ENCODE measurements around the gene PTPN1.
"Not testable (repeated sequence)": the region's sequence is repeated elsewhere in the genome, so short reads cannot be mapped to it uniquely, and the experiment has no call there.

PTPN1 gene

GRCh38 chr20:50560867-50561266, 50.7 kb downstream of the PTPN1 start:
- no peak for DNase-seq

GRCh38 chr20:50561379-50562078, 51.3 kb downstream of the PTPN1 start:
- DNase-seq = no peak

- DNase-seq = no peak
Measured at GRCh38 chr20:50562262-50562701, 52.1 kb downstream of the PTPN1 start.

DNA sequence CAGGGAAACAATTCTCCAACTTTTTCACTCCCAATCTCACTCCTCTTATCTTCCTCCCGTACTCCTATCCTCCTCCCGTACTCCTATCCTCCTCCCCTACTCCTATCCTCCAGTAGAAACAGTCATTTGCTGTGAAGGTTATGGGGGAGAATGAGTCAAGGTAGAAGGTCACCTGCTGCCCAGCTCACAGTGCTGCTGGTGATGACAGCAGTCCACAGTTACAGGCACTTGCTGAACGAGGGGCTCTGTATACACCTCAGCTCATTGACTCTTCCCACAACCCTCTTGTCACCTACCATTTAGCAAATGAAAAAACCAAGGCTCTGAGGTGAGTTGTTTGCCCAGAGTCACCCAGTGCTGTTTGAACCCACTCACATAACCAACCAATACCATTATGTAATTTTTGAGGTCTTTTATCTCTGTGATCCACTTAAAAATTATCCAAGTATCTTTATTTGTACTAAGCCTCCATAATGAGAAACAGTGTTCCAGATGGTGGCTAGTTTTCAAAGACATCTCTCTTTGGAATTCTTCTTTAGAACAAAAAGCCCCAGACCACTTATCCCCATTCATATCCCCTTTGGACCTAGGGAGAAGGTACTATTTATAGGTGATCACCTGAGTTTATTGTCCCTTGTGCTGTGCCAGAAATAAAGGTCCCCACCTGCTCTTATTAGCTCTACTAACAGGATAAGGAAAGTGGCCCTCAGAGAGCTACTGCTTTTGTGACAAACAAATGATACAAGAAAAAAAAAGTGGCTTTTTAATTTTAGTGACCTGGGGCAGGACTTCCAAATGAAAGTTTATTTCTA, 53.2 kb downstream of the PTPN1 start:
- no peak for DNase-seq

GRCh38 chr20:50565383-50565782, 55.2 kb downstream of the PTPN1 start:
- DNase-seq = no peak

- DNase-seq = no peak
Measured at GRCh38 chr20:50565871-50566270, 55.7 kb downstream of the PTPN1 start.

DNA sequence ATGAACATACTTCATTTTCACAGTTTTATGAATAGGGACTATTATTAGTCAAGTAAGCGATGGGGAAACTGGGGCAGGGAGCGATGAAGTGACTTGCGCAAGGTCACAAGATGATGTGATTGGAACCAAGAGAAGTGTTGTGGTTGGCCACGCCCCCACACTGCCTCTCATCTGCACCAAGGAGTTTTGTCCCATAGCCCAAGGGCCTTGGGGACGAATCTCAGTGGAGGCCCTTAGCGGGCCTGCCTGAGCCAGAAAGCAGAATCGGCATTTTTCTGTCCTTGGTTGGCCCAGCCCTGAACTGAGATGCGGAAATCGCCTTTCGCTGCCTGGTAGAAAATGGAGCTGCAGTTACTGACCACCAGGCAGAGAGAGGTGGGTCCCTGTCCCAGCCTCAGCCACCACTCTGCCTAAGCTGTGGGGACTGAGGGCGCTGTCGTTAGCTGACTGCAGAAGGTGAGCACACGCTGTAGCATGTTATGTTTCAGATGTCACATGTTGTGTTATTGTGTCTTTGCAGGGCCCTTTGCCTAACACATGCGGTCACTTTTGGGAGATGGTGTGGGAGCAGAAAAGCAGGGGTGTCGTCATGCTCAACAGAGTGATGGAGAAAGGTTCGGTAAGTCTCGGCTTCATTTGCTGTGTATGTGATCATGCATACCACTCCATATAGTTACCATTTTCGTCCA, 57.8 kb downstream of the PTPN1 start:
- DNase-seq = no peak

DNA sequence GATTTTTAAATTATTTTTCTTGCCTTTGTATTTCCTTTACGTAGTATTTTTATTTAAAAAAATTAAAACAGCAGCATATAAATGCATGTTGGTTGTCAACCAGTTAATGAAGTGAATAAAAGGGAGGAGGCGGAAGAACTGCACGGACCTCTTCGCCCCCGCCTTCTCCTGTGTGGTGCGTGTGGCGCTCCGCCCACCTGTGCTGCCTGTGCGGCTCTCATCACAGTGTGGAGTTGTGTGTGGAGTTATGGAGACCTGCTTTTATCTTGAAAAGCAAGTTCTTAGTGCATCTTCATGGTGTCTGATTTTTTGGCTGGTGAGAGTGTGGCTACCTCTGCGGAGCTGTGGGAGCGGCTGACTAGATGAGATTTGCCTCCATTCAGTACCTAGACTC, 58.4 kb downstream of the PTPN1 start:
- no peak for DNase-seq

DNA sequence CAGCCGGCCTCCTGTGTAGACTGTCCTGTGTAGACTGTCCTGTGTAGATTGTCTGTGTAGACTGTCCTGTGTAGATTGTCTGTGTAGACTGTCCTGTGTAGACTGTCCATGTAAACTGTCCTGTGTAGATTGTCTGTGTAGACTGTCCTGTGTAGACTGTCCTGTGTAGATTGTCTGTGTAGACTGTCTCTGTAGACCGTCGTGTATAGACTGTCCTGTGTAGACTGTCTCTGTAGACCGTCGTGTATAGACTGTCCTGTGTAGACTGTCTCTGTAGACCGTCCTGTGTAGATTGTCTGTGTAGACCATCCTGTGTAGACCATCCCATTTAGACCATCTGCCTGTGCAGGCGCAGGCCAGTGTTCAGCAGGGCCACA, 59.3 kb downstream of the PTPN1 start:
- DNase-seq = not testable (repeated sequence)

DNA sequence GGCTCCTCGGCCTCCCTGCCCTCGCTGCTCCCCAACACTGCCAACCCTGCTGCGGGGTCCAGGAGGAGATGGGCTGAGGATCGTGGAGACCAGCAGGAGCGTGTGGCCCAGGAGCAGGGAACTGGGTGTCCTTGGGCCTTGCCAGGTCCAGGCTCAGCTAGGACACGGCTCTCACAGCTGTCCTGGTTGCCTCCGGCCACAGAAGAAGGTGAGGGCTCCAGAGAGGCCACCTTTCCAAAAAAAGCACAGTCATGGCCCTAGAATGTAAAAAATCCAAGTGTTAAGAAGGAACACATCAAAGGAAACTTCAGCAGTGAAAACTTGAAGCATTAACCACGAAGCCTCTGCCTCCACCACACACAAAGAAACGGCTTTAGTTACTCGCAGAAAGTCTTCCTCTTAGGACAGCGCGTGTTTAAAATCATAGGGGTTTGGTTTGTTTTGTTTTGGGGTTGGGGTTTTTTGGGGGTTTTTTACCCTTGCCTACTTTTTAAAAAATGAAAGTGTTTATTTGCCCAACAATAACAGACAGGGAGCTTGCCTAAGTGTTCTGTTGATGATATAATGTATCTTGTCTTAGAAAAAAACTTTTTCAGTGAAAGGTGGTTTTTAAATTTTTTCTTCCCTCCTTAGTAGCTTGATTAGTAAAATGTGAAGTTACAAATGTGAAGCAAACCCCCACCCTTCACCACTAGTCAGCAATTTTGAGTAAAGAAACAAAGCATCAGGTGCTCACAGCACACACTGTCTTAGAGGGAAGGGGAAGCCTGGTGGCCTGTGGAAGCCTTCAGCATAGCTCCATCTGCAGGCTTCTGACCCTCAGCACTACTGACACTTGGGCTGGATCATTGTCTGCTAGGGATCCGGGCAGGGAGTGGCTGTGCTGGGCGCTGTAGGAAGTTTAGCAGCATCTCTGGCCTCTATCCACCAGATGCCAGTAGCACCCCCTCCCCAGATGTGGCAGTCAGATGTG, 60.0 kb downstream of the PTPN1 start:
- DNase-seq = no peak

DNA sequence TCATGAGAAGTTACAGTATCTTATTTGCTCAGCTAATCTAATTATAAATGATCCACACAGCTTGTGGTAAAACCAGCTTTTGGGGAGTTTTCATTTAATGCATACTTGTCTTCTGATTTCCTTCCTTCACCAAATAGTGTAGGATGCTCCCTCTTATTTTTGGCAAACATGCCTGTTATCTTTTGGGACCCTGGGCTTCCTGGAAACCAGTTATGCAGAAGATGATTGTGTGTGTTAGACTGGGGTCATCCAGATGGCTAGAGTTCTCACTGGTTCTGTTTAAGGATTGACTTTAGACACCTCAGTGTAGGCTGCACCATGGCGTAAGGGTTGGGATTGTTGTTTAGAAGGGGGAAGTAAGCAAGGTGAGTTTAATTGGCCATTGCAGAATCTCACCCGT, 61.3 kb downstream of the PTPN1 start:
- DNase-seq = no peak

DNA sequence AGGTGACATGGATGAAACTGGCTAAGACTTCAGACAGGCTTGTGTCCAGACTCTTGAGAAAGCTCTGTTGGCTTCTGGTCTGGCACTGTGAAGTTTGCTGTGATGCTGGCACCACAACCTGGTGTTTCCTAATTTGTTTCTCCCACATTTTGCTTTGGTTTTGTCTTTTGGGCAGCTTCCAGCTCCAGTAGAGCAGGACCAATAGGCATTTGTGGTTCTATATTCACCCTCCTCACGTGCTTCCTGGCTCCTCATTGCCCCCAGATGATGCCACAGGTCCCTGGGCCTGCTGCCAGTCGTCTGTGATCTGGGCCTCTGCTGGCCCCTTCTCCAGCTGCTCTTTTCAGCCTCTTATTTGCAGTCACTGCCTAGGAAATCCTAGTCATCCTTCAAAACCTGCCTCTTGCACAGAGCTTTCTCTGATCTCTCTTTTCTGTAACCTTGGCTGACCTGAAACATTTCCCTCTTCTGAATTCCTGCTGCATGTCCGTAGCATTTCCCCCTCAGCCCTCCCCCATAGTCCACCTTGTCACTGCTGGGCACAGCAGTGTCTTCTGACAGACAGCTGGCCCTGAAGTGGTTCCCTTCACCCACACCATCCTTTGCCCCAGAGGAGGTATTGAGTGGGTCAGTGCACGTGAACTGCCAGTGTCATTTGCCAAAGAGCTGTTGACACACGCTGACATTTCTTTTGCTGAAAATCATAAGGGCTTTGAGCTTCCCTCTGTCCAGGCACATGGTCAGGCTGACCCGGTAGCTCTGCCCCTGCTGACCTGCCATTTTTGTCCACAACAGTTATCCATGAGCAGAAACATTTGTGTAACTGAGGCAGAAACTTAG, 63.0 kb downstream of the PTPN1 start:
- DNase-seq = peak; percentile 62 to 64

GRCh38 chr20:50574108-50574507, 63.9 kb downstream of the PTPN1 start:
- no peak for DNase-seq

DNA sequence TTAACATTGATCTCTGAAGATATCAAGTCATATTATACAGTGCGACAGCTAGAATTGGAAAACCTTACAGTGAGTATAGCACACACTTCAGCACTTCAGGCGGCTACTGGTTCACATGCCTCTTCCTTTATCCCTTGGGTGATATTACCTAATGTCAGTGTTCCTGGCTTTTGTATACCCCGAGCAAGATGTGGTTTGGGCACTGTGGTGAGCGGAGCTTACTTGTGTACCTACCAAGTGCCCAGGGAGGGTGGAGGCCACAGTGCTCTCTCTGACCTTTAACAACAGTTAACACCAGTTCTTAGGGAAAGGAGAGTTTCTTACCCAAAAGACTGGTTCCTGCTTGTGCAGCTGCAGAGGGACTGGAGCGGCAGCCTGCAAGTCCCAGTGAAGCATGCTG, 64.4 kb downstream of the PTPN1 start:
- no peak for DNase-seq

DNA sequence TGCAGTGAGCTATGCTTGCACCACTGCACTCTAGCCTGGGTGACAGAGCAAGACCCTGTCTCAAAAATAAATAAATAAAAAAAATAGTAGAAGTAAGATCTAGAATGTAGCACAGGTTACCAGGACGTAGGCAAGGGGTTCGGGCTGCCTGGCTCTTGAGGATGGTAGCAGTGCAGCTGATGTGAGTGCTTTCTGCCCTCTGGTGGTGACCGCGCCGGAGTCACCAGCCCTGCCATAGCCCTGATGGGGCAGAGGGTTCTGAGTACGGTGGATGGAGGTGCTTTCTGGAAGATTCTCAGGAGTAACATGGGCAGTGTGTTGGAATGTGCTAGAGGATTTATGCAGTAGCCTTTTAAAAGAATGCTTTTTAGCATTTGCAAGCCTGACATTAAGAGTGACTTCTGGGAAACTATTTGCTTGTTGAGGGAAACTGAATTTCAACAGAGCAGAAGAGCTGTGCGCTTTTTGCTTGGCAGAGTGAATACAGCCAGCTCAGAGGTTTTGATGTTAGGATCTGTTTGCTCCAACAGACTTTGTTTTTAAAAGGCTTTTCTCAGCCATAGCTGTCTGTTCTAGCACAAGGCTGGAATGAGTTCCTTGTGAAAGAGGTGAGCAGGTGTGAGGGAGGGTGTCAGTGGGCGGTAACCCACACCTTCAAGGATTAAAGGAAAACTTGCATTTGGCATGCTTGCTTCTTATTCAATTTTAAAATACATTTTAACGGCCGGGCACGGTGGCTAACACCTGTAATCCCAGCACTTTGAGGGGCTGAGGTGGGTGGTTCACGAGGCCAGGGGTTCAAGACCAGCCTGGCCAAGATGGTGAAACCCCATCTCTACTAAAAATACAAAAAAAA, 65.9 kb downstream of the PTPN1 start:
- peak in 1 of 2 experiments; percentile 40 for DNase-seq

- DNase-seq = peak in 1 of 2 experiments; percentile 21
Measured at GRCh38 chr20:50577175-50578018, 67.2 kb downstream of the PTPN1 start.

GRCh38 chr20:50578061-50578777, 68.0 kb downstream of the PTPN1 start:
- DNase-seq = no peak

GRCh38 chr20:50578778-50579165, 68.6 kb downstream of the PTPN1 start:
- no peak for DNase-seq

DNA sequence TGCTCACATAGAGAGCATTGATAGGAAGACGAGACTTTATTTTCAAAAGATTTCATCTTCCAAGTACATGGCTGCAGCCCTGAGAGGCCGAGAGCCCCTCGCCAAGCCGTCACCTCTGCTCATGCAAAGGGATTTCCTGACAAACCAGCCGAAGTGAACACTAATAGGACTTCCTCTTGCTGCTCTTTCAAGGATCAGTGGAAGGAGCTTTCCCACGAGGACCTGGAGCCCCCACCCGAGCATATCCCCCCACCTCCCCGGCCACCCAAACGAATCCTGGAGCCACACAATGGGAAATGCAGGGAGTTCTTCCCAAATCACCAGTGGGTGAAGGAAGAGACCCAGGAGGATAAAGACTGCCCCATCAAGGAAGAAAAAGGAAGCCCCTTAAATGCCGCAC, 69.3 kb downstream of the PTPN1 start:
- no peak for DNase-seq

All from SHP77 (cell line).